HEK293T (cell line): ENCODE data around the gene MIDN.
A peak's percentile ranks its signal among the peaks of the same experiment; 100 is the strongest.
"Not testable (repeated sequence)": the region's sequence is repeated elsewhere in the genome, so short reads cannot be mapped to it uniquely, and the experiment has no call there.

Experiments used
- CTCF ChIA-PET: fragments of 350-600 bp; formaldehyde crosslinking; extraction: SDS; loops from one replicate; lab custom pipeline; 2021; ENCODE audit warnings: antibody characterized with exemption, inconsistent platforms; lab: Yijun Ruan, JAX
- POLR2A ChIA-PET: fragments of 350-600 bp; formaldehyde crosslinking; extraction: SDS; loops from one replicate; lab custom pipeline; 2020; ENCODE audit warnings: antibody characterized with exemption, inconsistent platforms; lab: Yijun Ruan, JAX
- DNase-seq: peaks from one replicate; pipeline ENCODE4 v3.0.0; 2012; ENCODE audit warnings: mixed read lengths; ENCODE audit errors: extremely low spot score
- BHLHE40 ChIP-seq: fragments of 450-650 bp; IDR thresholded peaks from 2 replicates; pipeline ENCODE4 v1.6.1; 2016; ENCODE audit warnings: mild to moderate bottlenecking, moderate library complexity, borderline replicate concordance
- CTBP1 ChIP-seq: fragments of 450-650 bp; IDR thresholded peaks from 2 replicates; pipeline ENCODE4 v1.6.1; 2016; ENCODE audit warnings: borderline replicate concordance
- ELF4 ChIP-seq: fragments of 450-650 bp; IDR thresholded peaks from 2 replicates; pipeline ENCODE4 v1.6.1; 2017; ENCODE audit warnings: antibody characterized with exemption
- FOXA1 ChIP-seq: fragments of 450-650 bp; IDR thresholded peaks from 2 replicates; pipeline ENCODE4 v1.6.1; 2016; ENCODE audit warnings: mild to moderate bottlenecking
- FOXK2 ChIP-seq: fragments of 450-650 bp; IDR thresholded peaks from 2 replicates; pipeline ENCODE4 v1.6.1; 2016; ENCODE audit warnings: mild to moderate bottlenecking
- FOXM1 ChIP-seq: fragments of 450-650 bp; IDR thresholded peaks from 2 replicates; pipeline ENCODE4 v1.6.1; 2017; ENCODE audit warnings: mild to moderate bottlenecking, borderline replicate concordance
- HDGF ChIP-seq: fragments of 450-650 bp; IDR thresholded peaks from 2 replicates; pipeline ENCODE4 v1.6.1; 2017; ENCODE audit warnings: antibody characterized with exemption, borderline replicate concordance
- L3MBTL2 ChIP-seq: fragments of 450-650 bp; conservative IDR thresholded peaks from 2 replicates; pipeline ENCODE4 v1.6.1; 2016; ENCODE audit warnings: mild to moderate bottlenecking
- LEF1 ChIP-seq: fragments of 450-650 bp; IDR thresholded peaks from 2 replicates; pipeline ENCODE4 v1.6.1; 2017; ENCODE audit warnings: mild to moderate bottlenecking, borderline replicate concordance
- NFRKB ChIP-seq: fragments of 450-650 bp; IDR thresholded peaks from 2 replicates; pipeline ENCODE4 v1.6.1; 2016; ENCODE audit warnings: mild to moderate bottlenecking, moderate library complexity
- PKNOX1 ChIP-seq: fragments of 450-650 bp; IDR thresholded peaks from 2 replicates; pipeline ENCODE4 v1.6.1; 2016
- SP1 ChIP-seq: fragments of 450-650 bp; IDR thresholded peaks from 2 replicates; pipeline ENCODE4 v1.6.1; 2017
- SUZ12 ChIP-seq: fragments of 450-650 bp; IDR thresholded peaks from 2 replicates; pipeline ENCODE4 v1.6.1; 2016; ENCODE audit warnings: mild to moderate bottlenecking
- TARDBP ChIP-seq: fragments of 450-650 bp; IDR thresholded peaks from 2 replicates; pipeline ENCODE4 v1.6.1; 2016
- ZNF384 ChIP-seq: fragments of 450-650 bp; IDR thresholded peaks from 2 replicates; pipeline ENCODE4 v1.6.1; 2016

The MIDN gene

DNA sequence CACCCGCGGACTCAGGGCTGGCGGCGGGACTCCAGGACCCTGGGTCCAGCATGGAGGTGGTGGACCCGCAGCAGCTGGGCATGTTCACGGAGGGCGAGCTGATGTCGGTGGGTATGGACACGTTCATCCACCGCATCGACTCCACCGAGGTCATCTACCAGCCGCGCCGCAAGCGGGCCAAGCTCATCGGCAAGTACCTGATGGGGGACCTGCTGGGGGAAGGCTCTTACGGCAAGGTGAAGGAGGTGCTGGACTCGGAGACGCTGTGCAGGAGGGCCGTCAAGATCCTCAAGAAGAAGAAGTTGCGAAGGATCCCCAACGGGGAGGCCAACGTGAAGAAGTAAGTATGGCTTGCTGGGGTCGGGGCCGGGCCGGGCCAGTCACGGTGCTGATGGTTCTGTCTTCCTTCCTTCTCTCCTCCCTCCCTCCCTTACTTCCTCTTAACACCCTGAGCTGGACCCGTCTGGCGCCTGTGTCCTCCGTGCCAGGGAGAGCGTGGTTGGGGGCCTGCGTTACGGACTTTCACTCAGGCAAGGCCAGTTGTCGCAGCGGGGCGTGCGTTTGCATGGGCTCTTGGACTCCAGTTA lies 41.4 kb upstream of the MIDN start:
- TF ChIP-seq SUZ12 (no peak), PKNOX1 (no peak), ZNF384 (no peak), FOXA1 (no peak), CTBP1 (no peak), FOXM1 (no peak), SP1 (no peak), NFRKB (no peak), HDGF (no peak), BHLHE40 (no peak), LEF1 (no peak), TARDBP (no peak), FOXK2 (no peak)
- DNase-seq: no peak
- CTCF ChIA-PET: no interaction called here
- POLR2A ChIA-PET: no interaction called here

DNA sequence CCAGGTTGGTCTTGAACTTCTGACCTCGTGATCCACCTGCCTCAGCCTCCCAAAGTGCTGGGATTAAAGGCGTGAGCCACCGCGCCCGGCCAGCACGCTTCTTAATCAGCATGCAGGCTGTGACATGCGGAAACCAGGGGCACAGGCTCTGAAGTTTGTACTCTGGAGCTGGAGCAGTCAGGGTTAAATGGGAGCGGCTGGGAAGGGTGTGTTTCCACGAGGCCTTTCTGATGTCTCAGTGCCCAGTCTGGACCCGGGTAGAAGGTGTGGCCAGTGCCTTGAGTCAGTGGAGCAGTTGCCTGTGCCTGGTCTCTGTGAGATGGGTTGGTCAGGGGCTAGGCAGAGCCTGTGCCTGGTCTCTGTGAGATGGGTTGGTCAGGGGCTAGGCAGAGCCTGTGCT lies 39.6 kb upstream of the MIDN start:
- DNase-seq, CTCF ChIA-PET, POLR2A ChIA-PET: not testable (repeated sequence)

- POLR2A ChIA-PET: no interaction called here
These were observed 38.2 kb upstream of the MIDN start for GRCh38 chr19:1210227-1210538.

GRCh38 chr19:1211494-1212234 lies 36.7 kb upstream of the MIDN start:
- CTCF ChIA-PET: interaction anchor here (1.3 kb wide), 1 partner anchor 9 kb away, joined by 3 read pairs; no protein-coding TSS in a partner anchor
- POLR2A ChIA-PET: no interaction called here
- no peak for DNase-seq
- TF ChIP-seq ZNF384 (no peak), PKNOX1 (peak; percentile 90)

More at GRCh38 chr19:1210227-1210538, 38.2 kb upstream of the MIDN start:
- CTCF ChIA-PET: no interaction called here
- TF ChIP-seq SP1 (no peak), FOXM1 (no peak), TARDBP (no peak), LEF1 (no peak), HDGF (no peak), BHLHE40 (no peak), L3MBTL2 (no peak), PKNOX1 (no peak), FOXK2 (no peak)
- DNase-seq: no peak

DNA sequence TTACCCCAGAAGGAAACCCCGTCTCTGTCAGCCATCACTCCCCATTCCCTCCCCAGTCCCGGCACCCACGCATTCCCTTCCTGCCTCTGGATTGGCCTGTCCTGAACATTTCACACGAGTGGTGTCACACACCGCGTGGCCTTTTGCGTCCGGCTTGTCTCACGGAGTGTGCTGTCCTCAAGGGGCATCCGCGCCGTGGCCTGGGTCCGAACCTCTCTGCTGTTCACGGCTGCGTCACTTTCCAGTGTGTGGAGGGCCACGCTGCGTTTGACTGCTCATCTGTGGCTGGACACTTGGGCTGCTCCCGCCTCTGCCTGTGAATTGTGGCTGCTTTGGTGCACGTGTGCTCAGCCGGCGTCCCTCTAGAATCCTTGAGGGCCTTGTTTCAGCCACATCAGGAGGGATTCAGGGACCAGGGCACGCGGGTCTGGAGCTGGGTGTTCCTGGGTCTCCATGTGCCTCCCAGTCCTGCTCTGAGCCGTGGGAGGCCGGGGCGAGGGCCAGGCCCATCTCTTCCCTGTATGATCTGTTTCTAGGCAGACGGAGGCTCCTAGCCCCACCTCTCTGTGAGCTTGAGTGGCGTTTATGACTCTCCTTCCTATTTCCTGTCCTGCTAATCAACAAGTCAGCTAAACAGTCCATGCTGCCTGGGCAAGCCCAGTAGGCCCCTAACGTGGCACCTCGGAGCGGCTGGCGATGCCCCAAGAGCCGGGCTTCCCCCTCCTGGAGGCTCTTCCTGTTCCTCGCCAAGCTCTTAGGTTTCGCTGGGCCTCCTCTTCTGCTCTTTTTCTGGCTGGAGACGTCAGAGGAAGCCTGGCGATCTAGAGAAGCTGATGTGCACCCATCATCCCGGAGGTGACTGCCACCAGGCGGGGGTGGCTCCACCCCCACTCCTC lies 34.7 kb upstream of the MIDN start:
- POLR2A ChIA-PET: interaction anchor here (1.2 to 2.1 kb wide), 2 partner anchors 55 to 109 kb away, joined by 3 to 6 read pairs; partner anchors contain the start of genes CIRBP and GPX4
- DNase-seq: no peak
- CTCF ChIA-PET: interaction anchor here (0.6 to 1.1 kb wide), 2 partner anchors 90 to 458 kb away, joined by 4 to 5 read pairs; no protein-coding TSS in a partner anchor
- TF ChIP-seq FOXK2 (no peak), SP1 (no peak), L3MBTL2 (no peak), NFRKB (no peak), FOXA1 (no peak), SUZ12 (no peak), PKNOX1 (no peak; the same call in 1 of the 2 replicates)

DNA sequence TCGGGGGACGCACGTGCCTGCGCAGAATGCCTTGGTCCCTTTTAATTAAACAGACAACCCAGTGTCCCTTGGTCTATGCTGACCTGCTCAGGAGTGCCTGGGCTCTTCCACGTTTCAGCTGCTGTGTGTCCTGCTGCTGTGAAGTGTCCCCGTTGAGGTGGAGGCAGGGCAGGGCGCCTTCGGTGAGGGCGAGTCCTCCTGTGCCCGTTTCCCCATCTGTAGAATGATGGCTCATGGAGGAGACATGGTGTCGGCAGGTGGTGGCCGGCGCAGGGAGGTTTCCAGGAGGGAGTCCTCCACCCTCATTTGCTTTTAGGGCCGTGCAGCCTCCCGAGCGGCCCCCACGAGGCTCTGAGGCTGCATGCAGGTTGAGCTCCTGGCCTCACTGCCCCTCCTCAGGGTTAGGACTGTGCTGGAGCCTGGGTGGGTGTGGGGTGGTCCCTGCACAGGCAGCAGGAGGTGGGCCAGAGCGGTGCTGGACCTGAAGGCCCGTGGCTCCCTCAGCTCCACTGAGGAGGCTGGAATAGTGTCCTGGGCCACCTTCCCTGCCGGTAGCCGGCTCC lies 34.0 kb upstream of the MIDN start:
- DNase-seq: no peak
- TF ChIP-seq PKNOX1 (no peak), BHLHE40 (no peak), SP1 (no peak), TARDBP (no peak), CTBP1 (no peak), LEF1 (no peak), HDGF (no peak), SUZ12 (no peak), ELF4 (no peak), ZNF384 (no peak), FOXA1 (no peak), L3MBTL2 (no peak), NFRKB (no peak), FOXM1 (no peak)
- ChIA-PET POLR2A (interaction anchor here (1.2 to 2.1 kb wide), 2 partner anchors 55 to 110 kb away, joined by 3 to 6 read pairs; partner anchors contain the start of genes CIRBP and GPX4), CTCF (interaction anchor here (0.6 to 1.1 kb wide), 2 partner anchors 91 to 458 kb away, joined by 4 to 5 read pairs; no protein-coding TSS in a partner anchor)
